ENCODE data around the gene ATXN2. TPM values are rescaled to one million over a fixed set of nuclear protein-coding genes. Genes with fewer than 3 reads are reported as not detected.

Gene ATXN2
- polyA plus RNA-seq, 1 donor from 2014 or later = 25.1 TPM

GRCh38 chr12:111440631-111441030 is 158.5 kb downstream of the ATXN2 start:
- H3K4me3 Mint-ChIP-seq = peak overlapping the region in 1 of 4 donors; percentile 6
- H3K27me3 Mint-ChIP-seq = no peaks in the 10 kb centered on the region
- H3K36me3 Mint-ChIP-seq = peaks cover 2% of the 10 kb centered on the region
- H3K9me3 Mint-ChIP-seq = no peaks in the 10 kb centered on the region
- peak overlapping the region; percentile 67 to 94 (median 90) for H3K27ac Mint-ChIP-seq
- peaks cover 39 to 68% (median 58%) of the 10 kb centered on the region in 3 donors for H3K4me1 Mint-ChIP-seq

- H3K27me3 Mint-ChIP-seq = no peaks in the 10 kb centered on the region
- peak overlapping the region; percentile 67 to 94 (median 90) for H3K27ac Mint-ChIP-seq
- H3K9me3 Mint-ChIP-seq = no peaks in the 10 kb centered on the region
- H3K4me1 Mint-ChIP-seq = peaks cover 44 to 68% (median 63%) of the 10 kb centered on the region in 3 donors
- peaks cover 2% of the 10 kb centered on the region for H3K36me3 Mint-ChIP-seq
- H3K4me3 Mint-ChIP-seq = peak overlapping the region in 1 of 4 donors; percentile 6
Measured at GRCh38 chr12:111440152-111440551, 159.0 kb downstream of the ATXN2 start.

GRCh38 chr12:111439657-111440151 is 159.4 kb downstream of the ATXN2 start:
- Mint-ChIP-seq H3K27ac (peak overlapping the region in 2 of 3 donors; percentile 94 to 99), H3K9me3 (no peaks in the 10 kb centered on the region), H3K4me3 (no peak overlapping the region), H3K4me1 (peaks cover 44 to 69% (median 62%) of the 10 kb centered on the region in 3 donors), H3K36me3 (peaks cover 2% of the 10 kb centered on the region), H3K27me3 (no peaks in the 10 kb centered on the region)

GRCh38 chr12:111438481-111438880 is 160.6 kb downstream of the ATXN2 start:
- Mint-ChIP-seq H3K27me3 (no peaks in the 10 kb centered on the region), H3K27ac (peak overlapping the region; percentile 99), H3K4me1 (peaks cover 44 to 70% (median 61%) of the 10 kb centered on the region in 3 donors), H3K36me3 (peaks cover 2% of the 10 kb centered on the region), H3K9me3 (no peaks in the 10 kb centered on the region), H3K4me3 (peak overlapping the region in 3 of 4 donors; percentile 15 to 77 (median 71))

- Mint-ChIP-seq H3K27ac (peak overlapping the region; percentile 99), H3K9me3 (no peaks in the 10 kb centered on the region), H3K36me3 (peaks cover 2% of the 10 kb centered on the region), H3K4me3 (peak overlapping the region in 3 of 4 donors; percentile 15 to 87 (median 70)), H3K4me1 (peaks cover 40 to 70% (median 59%) of the 10 kb centered on the region in 3 donors), H3K27me3 (no peaks in the 10 kb centered on the region)
Measured at GRCh38 chr12:111437816-111438454, 161.2 kb downstream of the ATXN2 start.

GRCh38 chr12:111436811-111437210 is 162.3 kb downstream of the ATXN2 start:
- no peaks in the 10 kb centered on the region for H3K9me3 Mint-ChIP-seq
- peaks cover 2% of the 10 kb centered on the region for H3K36me3 Mint-ChIP-seq
- peak overlapping the region; percentile 99 for H3K27ac Mint-ChIP-seq
- peaks cover 44 to 72% (median 58%) of the 10 kb centered on the region in 3 donors for H3K4me1 Mint-ChIP-seq
- no peaks in the 10 kb centered on the region for H3K27me3 Mint-ChIP-seq
- peak overlapping the region in 3 of 4 donors; percentile 1 to 73 (median 57) for H3K4me3 Mint-ChIP-seq

- peaks cover 49 to 75% (median 61%) of the 10 kb centered on the region in 3 donors for H3K4me1 Mint-ChIP-seq
- no peaks in the 10 kb centered on the region for H3K9me3 Mint-ChIP-seq
- H3K4me3 Mint-ChIP-seq = peak overlapping the region in 2 of 4 donors; percentile 57 to 73
- peak overlapping the region; percentile 99 for H3K27ac Mint-ChIP-seq
- H3K27me3 Mint-ChIP-seq = no peaks in the 10 kb centered on the region
- peaks cover 2% of the 10 kb centered on the region for H3K36me3 Mint-ChIP-seq
Measured at GRCh38 chr12:111436266-111436665, 162.8 kb downstream of the ATXN2 start.

GRCh38 chr12:111435661-111436201 is 163.4 kb downstream of the ATXN2 start:
- H3K4me3 Mint-ChIP-seq = peak overlapping the region; percentile 75 to 90 (median 88)
- no peaks in the 10 kb centered on the region for H3K9me3 Mint-ChIP-seq
- H3K36me3 Mint-ChIP-seq = peaks cover 2% of the 10 kb centered on the region
- no peaks in the 10 kb centered on the region for H3K27me3 Mint-ChIP-seq
- peak overlapping the region; percentile 99 for H3K27ac Mint-ChIP-seq
- H3K4me1 Mint-ChIP-seq = peaks cover 53 to 78% (median 62%) of the 10 kb centered on the region in 3 donors

GRCh38 chr12:111434680-111435338 is 164.3 kb downstream of the ATXN2 start:
- no peaks in the 10 kb centered on the region for H3K9me3 Mint-ChIP-seq
- H3K27ac Mint-ChIP-seq = peak overlapping the region; percentile 99
- H3K4me3 Mint-ChIP-seq = peak overlapping the region; percentile 75 to 90 (median 88)
- H3K36me3 Mint-ChIP-seq = peaks cover 2% of the 10 kb centered on the region
- H3K27me3 Mint-ChIP-seq = no peaks in the 10 kb centered on the region
- H3K4me1 Mint-ChIP-seq = peaks cover 58 to 78% (median 61%) of the 10 kb centered on the region in 3 donors

- H3K27me3 Mint-ChIP-seq = no peaks in the 10 kb centered on the region
- H3K9me3 Mint-ChIP-seq = no peaks in the 10 kb centered on the region
- H3K27ac Mint-ChIP-seq = peak overlapping the region; percentile 99
- peaks cover 58 to 78% (median 61%) of the 10 kb centered on the region in 3 donors for H3K4me1 Mint-ChIP-seq
- peaks cover 2% of the 10 kb centered on the region for H3K36me3 Mint-ChIP-seq
- H3K4me3 Mint-ChIP-seq = peak overlapping the region; percentile 75 to 90 (median 88)
Measured at GRCh38 chr12:111434049-111434448, 165.1 kb downstream of the ATXN2 start.

GRCh38 chr12:111431772-111432171 is 167.3 kb downstream of the ATXN2 start:
- Mint-ChIP-seq H3K36me3 (no peaks in the 10 kb centered on the region), H3K27ac (peak overlapping the region; percentile 96 to 99 (median 99)), H3K9me3 (no peaks in the 10 kb centered on the region), H3K4me1 (peaks cover 52 to 75% (median 55%) of the 10 kb centered on the region in 3 donors), H3K27me3 (no peaks in the 10 kb centered on the region), H3K4me3 (peak overlapping the region in 3 of 4 donors; percentile 82 to 94 (median 87))

- Mint-ChIP-seq H3K4me3 (peak overlapping the region; percentile 78 to 94 (median 88)), H3K4me1 (peaks cover 60 to 76% (median 65%) of the 10 kb centered on the region in 3 donors), H3K27ac (peak overlapping the region; percentile 99), H3K27me3 (no peaks in the 10 kb centered on the region), H3K36me3 (no peaks in the 10 kb centered on the region), H3K9me3 (no peaks in the 10 kb centered on the region)
Measured at GRCh38 chr12:111430433-111431353, 168.4 kb downstream of the ATXN2 start.

GRCh38 chr12:111429828-111430432 is 169.2 kb downstream of the ATXN2 start:
- Mint-ChIP-seq H3K9me3 (no peaks in the 10 kb centered on the region), H3K4me3 (peak overlapping the region; percentile 78 to 88 (median 86)), H3K27ac (peak overlapping the region; percentile 99), H3K36me3 (no peaks in the 10 kb centered on the region), H3K27me3 (no peaks in the 10 kb centered on the region), H3K4me1 (peaks cover 59 to 78% (median 61%) of the 10 kb centered on the region in 3 donors)

GRCh38 chr12:111428728-111429175 is 170.4 kb downstream of the ATXN2 start:
- H3K36me3 Mint-ChIP-seq = no peaks in the 10 kb centered on the region
- no peaks in the 10 kb centered on the region for H3K27me3 Mint-ChIP-seq

More at GRCh38 chr12:111428728-111429175, 170.4 kb downstream of the ATXN2 start:
- Mint-ChIP-seq H3K4me3 (peak overlapping the region; percentile 21 to 90 (median 88)), H3K27ac (peak overlapping the region; percentile 94 to 99 (median 95)), H3K4me1 (peaks cover 49 to 69% (median 53%) of the 10 kb centered on the region in 3 donors), H3K9me3 (no peaks in the 10 kb centered on the region)

Measured in IgD-negative memory B cell (primary cell).